Measurements from ENCODE around the gene TSC22D2. TPM values are rescaled to one million over a fixed set of nuclear protein-coding genes. Genes with fewer than 3 reads are reported as not detected.

Gene TSC22D2
- total RNA-seq, 1 experiment from 2014 or later: 20.0 TPM

GRCh38 chr3:150409512-150410310 is 1.6 kb downstream of the TSC22D2 start:
- ATAC-seq: peak; percentile 34
- H3K27me3 ChIP-seq (ENCODE audit: insufficient read depth, low read length): no peaks in the 10 kb centered on the region
- H3K79me2 ChIP-seq (ENCODE audit: insufficient read depth, low read length): peaks cover 60% of the 10 kb centered on the region

More at GRCh38 chr3:150409512-150410310, 1.6 kb downstream of the TSC22D2 start:
- no peak for DNase-seq (ENCODE audit: low read depth, low spot score)
- TF ChIP-seq CEBPB (IDR thresholded peaks at IDR 0.05; ENCODE audit: low read depth) (no peak), ZFX (IDR thresholded peaks at IDR 0.05) (peak; percentile 38; the same call in 1 of the 2 replicates), YY1 (IDR thresholded peaks at IDR 0.05; ENCODE audit: extremely low read depth, insufficient replicate concordance, low read depth, low read length) (no peak), CTCF (IDR thresholded peaks at IDR 0.05 in 2 of 3, conservative IDR thresholded peaks at IDR 0.05 in 1 of 3; ENCODE audit: borderline replicate concordance in 1 of 3, insufficient read depth in 1 of 3, low read depth in 2 of 3, low read length in 2 of 3) (peak; percentile 35 to 65 (median 39); a peak in 4 of 6 replicates), ZNF274 (IDR thresholded peaks at IDR 0.05; ENCODE audit: low read depth, low read length) (no peak), SIN3A (IDR thresholded peaks at IDR 0.05; ENCODE audit: low read depth) (peak; percentile 35; the same call in 1 of the 2 replicates), RAD21 (IDR thresholded peaks at IDR 0.05; ENCODE audit: low read depth) (peak; percentile 62), ELF1 (IDR thresholded peaks at IDR 0.05; ENCODE audit: borderline replicate concordance, low read depth) (no peak)
- Histone ChIP-seq H3K9me3 (ENCODE audit: control insufficient read depth in 1 of 2, insufficient read depth in 1 of 2, low read depth in 1 of 2, low read length in 2 of 2) (no peaks in the 10 kb centered on the region), H2AFZ (ENCODE audit: low read depth, low read length, poor library complexity, severe bottlenecking) (no peak overlapping the region), H3K4me1 (ENCODE audit: control insufficient read depth in 1 of 2, insufficient read depth in 2 of 2, low read length in 2 of 2) (peaks cover 10 to 40% of the 10 kb centered on the region in 2 experiments), H3K27ac (ENCODE audit: low read depth, low read length) (peak overlapping the region; percentile 95), H3K4me3 (replicated peaks in 1 of 2; ENCODE audit: low read depth in 1 of 2, low read length in 2 of 2) (peak overlapping the region; percentile 70 to 85), H3K9me2 (ENCODE audit: insufficient read depth) (no peaks in the 10 kb centered on the region), H3K9ac (ENCODE audit: low read length) (peak overlapping the region; percentile 88), H3K4me2 (ENCODE audit: low read length) (peak overlapping the region; percentile 97), H3K36me3 (ENCODE audit: control insufficient read depth in 1 of 2, insufficient read depth in 2 of 2, low read length in 2 of 2) (peaks cover 0 to 15% of the 10 kb centered on the region in 2 experiments; a peak in 3 of 4 replicates), H4K20me1 (ENCODE audit: insufficient read depth) (peaks cover 24% of the 10 kb centered on the region)
- ChIA-PET CTCF (interaction anchor here (0.8 to 2.2 kb wide), 4 partner anchors 9 to 170 kb away, joined by 3 to 12 read pairs (median 4); no protein-coding TSS in a partner anchor), POLR2A (interaction anchor here (1.0 to 2.4 kb wide), 6 partner anchors 8 to 86 kb away, joined by 3 to 7 read pairs (median 4); no protein-coding TSS in a partner anchor), RAD21 (ENCODE audit: low non-redundant PET in 1 of 2, low total read pairs in 2 of 2, uncharacterized antibody in 2 of 2, unreplicated experiment in 2 of 2) (interaction anchor here (1.0 to 1.9 kb wide), 2 partner anchors 86 to 106 kb away, joined by 3 to 7 read pairs; no protein-coding TSS in a partner anchor)
- intact Hi-C loops (cut with micrococcal nuclease): loop anchor here (2.0 to 5.0 kb wide), 5 partner anchors 37 to 171 kb away; no protein-coding TSS in a partner anchor
- no TSS peak for BruUV-seq (replicated peaks)

Data from HCT116 (cell line).